ENCODE data around the gene HLA-DRB1.
"Not testable (repeated sequence)": the region's sequence is repeated elsewhere in the genome, so short reads cannot be mapped to it uniquely, and the experiment has no call there.

The HLA-DRB1 gene

DNA sequence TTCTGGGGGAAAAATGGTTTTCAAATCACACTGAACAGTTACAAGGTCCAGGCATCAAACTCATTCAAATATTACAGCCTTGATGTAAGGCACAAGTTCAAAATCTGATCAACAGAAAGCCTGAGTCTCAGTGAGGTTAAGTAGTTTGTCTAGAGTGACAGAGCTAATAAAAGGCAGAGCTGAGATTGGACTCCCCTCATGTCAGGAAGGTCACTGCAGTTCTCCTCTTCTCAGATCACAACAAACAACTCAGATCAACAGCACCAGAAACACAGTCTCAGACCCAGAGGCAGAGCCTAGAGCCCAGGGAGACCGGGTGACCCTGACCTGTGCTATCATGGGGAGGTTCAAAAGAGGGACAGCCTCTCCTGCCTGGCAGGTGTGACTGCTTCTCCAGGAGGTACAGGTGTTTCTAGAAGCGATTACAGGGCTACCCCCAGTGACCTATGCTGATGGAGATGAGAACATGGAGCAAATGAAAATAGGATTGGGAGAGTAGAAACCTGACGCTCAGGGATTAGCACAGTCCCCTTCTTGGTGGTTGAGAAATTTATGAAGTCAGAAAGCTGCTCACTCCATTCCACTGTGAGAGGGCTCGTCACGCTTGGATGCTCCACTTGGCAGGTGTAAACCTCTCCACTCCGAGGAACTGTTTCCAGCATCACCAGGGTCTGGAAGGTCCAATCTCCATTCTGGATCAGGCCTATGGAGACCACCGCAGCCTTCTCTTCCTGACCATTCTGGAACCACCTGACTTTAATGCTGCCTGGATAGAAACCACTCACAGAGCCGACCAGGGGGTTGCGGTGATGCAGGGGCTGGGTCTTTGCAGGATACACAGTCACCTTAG is 35.3 kb downstream of the HLA-DRB1 start:
- DNase-seq: no peak

DNA sequence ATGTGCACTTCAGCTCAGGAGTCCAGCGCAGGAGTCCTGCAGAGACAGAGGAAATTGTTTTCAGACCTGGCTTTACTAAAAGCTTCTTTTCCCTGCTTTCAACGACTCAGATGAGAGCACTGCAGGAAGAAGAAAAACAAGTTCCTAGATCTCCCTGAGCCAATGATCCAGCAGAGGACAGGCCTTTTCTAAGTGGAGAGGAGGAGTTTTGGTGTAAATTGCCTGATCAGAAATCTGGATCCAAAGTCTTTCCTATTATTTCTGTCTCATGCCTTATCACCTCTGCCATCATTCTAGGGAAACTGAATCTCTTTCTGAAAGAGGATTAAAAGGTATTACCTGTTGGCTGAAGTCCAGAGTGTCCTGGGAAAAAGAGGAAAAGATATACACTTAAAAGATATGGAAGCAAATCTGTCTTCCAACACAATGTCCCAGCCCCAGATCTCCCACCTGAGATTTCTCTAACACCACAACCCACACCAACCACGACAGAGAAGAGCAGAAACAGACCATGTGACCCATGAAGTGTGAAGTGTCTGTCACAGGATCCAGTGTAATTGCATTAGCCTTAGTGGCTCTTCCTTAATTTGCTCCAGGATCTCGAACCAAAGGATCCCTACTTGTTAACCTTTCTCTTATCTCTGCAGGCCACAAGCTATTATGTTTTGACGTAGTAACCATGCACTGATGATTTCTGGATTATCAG is 36.5 kb downstream of the HLA-DRB1 start:
- no peak for DNase-seq

DNA sequence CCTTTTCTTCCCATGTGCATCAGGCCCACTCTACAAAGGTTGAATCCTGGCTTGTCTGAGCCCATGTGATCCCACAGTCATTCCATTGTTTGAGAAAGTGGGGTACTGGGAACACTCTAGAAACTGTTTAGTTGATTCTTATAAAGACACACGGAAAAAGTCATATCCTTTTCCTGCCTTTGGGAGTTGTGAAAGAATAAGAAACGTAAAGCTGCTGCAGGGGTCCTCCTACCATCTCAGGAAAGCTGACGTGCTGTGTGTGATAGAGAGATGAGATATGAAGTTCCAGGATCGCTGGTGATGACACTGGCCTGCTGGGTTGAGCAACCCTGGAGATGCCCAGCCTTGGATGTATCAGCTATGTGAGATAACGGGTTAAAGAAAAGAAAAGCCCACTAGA is 38.2 kb downstream of the HLA-DRB1 start:
- DNase-seq: no peak

DNA sequence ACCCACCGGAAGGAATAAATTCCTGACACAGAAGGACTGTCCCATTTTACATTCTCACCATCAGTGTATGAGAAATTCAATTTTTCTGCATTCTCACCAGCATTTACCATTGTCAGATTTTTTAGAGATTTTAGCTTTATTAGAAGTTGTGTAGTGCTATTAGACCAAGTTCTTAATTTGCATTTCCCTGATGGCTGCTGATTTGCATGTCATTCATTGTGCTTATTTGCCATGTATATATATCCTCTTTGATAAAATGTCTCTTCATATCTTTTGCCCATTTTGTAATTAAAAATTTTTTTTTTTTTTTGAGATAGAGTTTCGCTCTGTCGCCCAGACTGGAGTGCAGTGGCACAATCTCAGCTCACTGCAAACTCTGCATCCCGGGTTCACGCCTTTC is 49.8 kb downstream of the HLA-DRB1 start:
- no peak for DNase-seq

DNA sequence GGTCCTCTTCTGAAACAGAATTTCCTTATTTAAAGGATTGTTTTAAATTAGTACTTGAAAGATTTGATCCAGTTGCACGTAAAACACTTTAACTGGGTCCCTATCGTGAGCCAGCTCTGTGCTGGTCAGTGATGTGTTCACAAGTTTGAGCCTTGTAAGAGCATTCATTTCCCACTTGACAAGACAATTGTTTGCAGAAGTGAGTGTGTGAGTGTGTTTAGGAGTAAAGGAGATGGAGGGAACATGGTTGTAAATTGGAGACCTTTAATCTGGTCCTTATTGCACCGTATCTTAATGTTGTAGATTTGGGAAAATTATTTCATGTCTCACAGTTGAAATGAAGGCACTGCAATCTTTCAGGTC is 59.2 kb downstream of the HLA-DRB1 start:
- DNase-seq: not testable (repeated sequence)

DNA sequence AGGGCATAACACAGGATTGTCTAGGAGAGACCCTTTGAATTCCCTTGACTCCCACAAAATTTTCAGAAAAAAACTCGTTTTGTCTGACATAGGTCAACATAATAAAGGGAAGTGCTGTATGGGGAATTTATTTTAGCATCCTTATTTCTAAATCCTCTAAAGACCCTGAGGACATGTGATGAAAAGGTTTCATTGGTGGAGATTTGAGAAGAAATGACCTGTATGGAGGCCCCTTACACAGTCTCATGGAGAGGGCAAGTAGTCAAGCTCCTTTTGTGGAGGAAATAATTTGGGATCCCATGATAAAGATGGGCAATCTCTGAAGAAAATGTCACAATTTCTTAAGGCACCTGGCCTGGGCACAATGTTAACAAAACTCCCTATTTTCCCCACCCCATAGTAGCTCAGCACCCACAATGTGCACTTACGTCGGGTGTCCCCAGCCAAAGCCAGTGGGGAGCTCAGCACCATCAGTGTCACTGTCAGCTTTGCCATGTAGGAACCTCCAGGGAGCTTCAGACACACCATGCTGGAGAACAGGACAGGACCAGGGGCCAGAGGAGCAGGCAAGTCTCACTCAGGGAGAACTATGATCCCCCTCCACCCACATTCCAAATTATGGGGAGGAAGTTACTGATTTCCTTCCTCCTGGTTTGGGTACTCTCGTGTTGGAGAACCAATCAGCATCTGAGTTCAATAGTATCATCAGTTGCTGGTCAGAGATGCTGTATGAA is 59.8 kb downstream of the HLA-DRB1 start, which contains the start of gene HLA-DRB5:
HLA-DRB5 (minus strand) TSS at position 591 of the 734 bp plus-strand sequence; CDS start at position 528, 63 bp downstream.
- DNase-seq: no peak

Measured in NCI-H82 (cell line).